Fibroblast of the conjunctiva (primary cell): ENCODE results near the gene NEU4.
"Not testable (repeated sequence)": the region's sequence is repeated elsewhere in the genome, so short reads cannot be mapped to it uniquely, and the experiment has no call there.

Source experiments
- DNase-seq: peaks from one replicate; pipeline ENCODE4 v3.0.0-alpha.2; 2010; ENCODE audit warnings: low read depth

Gene NEU4

GRCh38 chr2:241775223-241776177, 33.5 kb upstream of the NEU4 start:
- no peak for DNase-seq

DNA sequence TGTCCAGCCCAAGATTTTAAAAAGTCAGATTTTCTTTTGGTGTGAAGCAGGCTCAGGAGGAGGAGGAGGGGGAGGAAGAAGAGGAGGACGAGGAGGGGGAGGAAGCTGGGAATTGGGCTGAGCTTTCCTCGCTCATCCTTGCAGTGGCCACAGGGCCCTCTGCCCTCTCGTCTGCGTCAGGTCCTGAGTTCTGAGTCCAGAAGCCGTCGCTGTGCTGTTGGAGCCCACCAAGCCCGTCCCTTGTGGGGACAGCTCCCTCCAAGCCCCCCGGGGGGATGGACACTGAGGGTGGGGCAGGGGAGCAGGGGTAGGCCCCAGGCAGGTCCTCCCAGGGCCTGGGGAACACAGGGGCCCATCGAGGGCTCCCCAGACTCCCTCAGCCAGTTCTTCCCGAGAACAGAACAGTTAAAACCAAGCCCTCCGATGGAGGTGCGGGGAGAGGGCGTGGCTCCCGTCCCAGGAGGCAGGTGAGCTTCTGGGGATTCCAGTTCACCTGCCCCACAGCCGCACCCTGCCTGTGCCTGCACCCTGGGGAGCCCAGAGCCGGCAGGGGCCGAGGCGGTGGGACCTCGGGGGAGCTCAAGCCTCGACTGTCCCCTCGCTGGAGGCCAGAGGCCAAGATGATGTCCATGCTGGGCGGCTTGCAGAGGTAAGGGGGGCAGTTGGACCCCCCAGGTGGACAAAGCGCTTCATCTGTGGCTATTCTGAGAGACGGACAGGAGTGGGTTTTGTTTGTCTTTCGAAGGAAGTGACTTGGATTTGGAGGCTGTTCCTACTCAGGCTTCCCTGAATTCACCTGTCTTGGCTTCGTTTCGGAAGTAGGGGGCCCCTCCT, 32.4 kb upstream of the NEU4 start, which contains the start of gene GAL3ST2:
TSS of gene GAL3ST2 (plus strand) at position 487 of the 834 bp plus-strand sequence. CDS start at position 621, 134 bp downstream.
- DNase-seq = no peak

DNA sequence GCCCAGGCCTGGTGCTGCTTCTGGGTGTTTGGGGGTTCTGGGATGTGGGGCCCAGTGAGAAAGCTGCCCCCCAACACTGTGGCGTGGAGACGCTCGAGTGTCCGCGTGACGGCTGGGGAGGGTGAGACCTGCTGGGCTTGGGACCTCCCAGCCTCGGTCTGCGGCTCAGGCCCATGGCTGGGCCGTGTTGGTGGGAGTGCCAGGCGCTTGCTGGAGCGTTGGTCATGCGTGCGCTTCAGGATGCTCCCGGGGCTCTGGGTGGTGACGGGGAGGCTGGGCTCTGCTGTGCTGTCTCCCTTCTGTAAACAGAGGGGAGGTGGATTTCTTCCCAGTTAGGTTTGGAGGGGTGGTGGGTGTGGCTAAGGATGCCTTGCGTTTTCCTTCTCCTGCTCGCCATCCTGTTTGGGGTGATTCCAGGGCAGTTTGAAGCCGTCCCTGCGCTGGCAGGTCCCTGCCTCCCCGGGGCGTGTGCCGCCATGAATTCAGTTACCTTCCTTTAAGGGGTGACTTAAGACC, 31.8 kb upstream of the NEU4 start:
- DNase-seq = no peak

GRCh38 chr2:241777686-241778627, 31.0 kb upstream of the NEU4 start:
- DNase-seq = no peak

DNA sequence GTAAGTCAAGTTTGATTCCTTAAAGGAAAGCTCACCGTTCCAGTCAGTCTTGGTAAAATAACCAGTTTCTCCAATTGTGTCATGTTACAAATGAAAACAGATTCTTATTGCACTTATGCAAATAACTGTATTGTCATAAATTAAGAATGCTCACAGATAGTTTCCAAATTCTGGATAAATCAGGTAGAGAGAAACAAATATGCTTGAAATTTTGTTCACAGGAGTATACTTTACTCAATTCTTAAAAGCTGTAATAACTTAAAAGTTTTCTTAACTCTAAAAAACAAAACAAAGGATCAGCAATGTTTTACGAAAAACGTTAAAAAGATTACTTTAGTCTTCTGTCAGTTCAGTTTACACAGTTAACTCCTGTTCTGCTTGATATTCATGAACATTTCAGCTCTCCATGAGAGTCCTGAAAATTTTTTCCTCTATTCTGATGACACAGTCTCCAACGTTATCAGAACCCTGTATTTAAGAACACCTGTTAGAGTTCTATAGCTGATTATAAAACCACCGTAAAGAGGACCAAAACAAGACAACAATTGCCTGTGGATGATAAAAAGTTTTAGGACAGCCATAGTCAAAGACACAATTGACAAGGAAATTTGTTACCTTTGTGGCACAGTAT, 27.9 kb upstream of the NEU4 start:
- no peak for DNase-seq

GRCh38 chr2:241782053-241782452, 26.9 kb upstream of the NEU4 start:
- DNase-seq = not testable (repeated sequence)

- no peak for DNase-seq
These were observed 20.9 kb upstream of the NEU4 start for GRCh38 chr2:241788135-241788534.

GRCh38 chr2:241788572-241788971, 20.4 kb upstream of the NEU4 start:
- no peak for DNase-seq

- DNase-seq = not testable (repeated sequence)
These were observed 17.6 kb upstream of the NEU4 start for GRCh38 chr2:241791385-241791784.

- no peak for DNase-seq
These were observed 15.6 kb upstream of the NEU4 start for GRCh38 chr2:241793385-241793784.

DNA sequence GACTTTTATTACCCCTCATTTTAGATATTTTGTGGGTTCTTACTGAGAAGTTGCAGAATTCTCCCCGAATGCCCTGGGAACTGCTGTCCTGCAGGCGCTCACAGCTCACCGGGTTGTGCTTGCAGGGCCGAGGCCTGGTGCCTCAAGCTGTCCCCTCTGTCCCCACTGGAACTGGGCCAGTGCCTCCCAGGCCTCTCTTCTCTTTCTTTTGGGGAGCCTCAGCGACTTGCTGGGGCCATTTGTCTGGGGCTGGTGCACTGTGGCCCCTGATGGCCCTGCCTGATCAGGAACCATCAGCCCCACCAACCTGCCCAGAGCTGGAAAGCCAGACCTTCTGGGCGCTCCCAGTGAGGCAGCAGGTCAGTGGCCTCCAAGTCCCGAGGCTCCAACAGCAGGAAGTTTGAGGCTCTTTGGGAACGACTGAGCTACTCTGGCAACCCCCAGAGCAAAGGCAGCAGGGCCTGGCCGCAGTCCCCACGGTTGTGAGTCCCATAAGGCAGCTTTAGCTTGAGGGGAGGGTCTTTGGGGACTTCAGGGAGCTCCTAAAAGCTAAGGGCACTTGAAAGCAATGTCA, 14.7 kb upstream of the NEU4 start:
- DNase-seq = no peak

GRCh38 chr2:241795021-241795999, 13.7 kb upstream of the NEU4 start:
- no peak for DNase-seq

GRCh38 chr2:241796209-241796608, 12.8 kb upstream of the NEU4 start:
- DNase-seq = no peak

- DNase-seq = no peak
These were observed 12.3 kb upstream of the NEU4 start for GRCh38 chr2:241796610-241797138.

- DNase-seq = no peak
These were observed 11.4 kb upstream of the NEU4 start for GRCh38 chr2:241797441-241798080.

DNA sequence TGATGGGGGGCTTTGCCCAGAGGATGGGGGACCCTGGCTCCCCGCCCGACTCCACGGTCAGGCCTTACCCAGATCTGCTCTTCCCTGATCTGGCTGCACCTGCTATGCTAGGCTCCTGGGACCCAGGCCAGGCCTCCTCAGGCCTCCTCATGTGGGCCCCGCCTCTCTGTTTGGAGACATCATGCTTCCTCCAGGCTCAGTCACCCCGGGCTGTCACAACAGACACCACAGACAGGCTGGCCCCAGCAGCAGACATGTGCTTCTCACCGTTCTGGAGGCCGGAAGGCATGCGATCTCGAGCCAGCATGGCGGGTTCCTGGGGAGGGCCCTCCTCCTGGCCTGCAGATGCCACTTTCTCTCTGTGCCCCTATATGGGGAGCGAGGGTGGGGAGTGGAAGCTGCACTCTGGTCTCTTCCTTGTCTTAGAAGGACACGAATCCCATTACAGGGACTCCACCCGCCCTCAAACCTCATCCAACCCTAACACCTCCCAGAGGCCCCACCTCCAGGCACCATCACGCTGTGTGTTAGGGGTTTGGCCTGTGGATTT, 10.8 kb upstream of the NEU4 start:
- no peak for DNase-seq

DNA sequence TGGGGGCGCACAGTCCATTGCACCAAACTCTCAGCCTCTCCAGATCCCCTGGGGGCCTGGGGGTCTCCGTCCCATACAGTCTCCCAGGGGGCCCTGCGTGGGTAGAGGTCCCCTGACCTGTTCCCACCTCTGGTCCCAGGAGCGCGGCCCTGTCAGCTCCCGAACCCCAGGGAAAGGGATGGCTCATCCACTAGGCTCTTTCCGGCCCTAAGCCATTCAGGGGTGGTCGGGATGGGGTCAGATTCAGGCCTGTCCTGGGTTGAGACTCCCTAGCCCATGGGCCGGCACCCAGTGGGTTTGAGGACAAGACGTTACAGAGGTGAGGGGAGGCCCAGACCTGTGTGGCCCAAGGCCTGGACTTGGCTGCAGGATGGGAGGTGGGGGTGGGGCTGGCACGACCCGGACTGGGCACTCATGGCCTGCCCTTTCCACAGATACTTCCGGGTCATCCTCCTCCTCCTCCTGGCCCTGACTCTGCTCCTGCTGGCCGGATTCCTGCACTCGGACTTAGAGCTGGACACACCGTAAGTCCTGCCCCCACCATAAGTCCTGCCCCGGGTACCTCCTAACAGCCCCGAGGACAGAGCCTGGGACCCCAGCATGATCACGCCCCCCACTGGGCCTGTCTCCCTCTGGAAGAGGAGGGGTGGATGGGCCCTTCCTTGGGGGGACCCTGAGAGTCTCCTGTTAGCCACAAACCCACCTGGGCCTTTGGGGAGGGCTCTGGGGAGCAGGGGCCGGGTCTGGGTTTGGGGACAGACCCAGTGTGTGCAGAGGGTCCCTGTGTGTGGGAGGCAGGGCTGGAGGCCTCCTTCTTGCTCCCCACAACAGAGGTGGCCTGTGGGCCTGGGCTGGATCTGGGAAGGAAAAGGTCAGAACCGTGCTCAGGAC, 10.1 kb upstream of the NEU4 start:
- DNase-seq = no peak
